Left kidney (tissue), 2 donors: ENCODE measurements around the gene SEC14L6. TPM values are rescaled to one million over a fixed set of nuclear protein-coding genes. Genes with fewer than 3 reads are reported as not detected.

ENCODE experiments used
- DNase-seq: peaks from one replicate; pipeline ENCODE4 v3.0.0-alpha.2; 2013
- polyA plus RNA-seq: library from polyadenylated mRNA; unstranded; fragments of 120-200 nt; gene quantifications from one replicate; pipeline ENCODE4 v1.2.1, GENCODE V29; 2013; ENCODE audit not compliant: insufficient read length

SEC14L6 gene
- polyA plus RNA-seq, 1 donor = 11.4 TPM

DNA sequence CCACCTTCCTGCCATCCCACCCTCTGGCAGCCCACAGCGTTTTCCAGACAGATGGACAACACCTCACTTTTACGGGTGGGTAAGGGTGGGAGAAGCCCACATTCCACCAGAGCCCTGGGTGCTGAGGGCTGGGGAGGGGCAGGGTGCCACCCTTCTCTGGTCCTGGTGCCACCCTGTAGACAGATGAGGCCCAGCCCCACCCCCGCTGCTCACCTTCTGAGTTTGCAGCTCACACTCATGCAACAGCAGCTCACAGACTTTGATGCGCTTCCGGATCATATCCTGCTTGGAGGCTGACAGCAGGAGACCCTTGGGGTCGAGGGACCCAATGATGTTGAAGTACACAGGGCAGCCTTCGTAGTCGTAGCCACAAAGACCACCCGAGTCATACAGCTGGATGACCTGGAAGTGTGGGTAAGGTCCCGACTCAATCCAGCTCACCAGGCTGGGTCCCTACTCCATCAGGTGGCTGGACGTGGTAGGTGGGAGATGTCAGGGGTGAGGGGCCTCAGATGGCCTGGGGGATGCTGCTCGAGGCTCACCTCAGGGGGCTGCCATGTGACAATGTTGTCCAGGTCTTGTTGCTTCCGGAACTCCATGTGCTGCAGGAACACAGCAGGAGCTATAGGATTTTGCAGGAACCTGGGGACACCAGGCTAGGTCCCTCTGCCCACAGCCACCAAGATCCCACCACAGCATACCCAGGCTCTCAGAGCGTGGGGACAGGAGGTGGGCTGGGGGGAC is 51.3 kb downstream of the SEC14L6 start:
- DNase-seq = no peak

DNA sequence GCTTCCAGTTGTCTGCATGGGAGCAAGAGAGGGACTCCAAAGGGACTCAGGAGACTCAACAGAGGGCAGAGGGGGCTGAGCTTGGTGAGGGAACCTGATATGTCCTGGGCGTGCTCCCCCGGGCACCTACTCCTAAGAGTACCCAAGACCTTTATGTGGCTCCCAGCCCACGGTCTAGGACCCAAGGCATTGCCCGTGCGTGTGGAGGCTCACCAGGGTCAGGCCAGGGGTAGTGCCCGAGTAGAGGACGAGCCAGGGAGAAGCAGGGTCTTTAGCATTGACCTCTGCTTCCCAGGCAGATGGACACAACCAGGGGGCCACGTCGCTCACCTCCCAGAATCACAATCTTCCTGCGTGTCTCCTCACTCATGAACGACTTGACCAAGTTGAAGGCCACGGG is 54.4 kb downstream of the SEC14L6 start:
- no peak for DNase-seq

DNA sequence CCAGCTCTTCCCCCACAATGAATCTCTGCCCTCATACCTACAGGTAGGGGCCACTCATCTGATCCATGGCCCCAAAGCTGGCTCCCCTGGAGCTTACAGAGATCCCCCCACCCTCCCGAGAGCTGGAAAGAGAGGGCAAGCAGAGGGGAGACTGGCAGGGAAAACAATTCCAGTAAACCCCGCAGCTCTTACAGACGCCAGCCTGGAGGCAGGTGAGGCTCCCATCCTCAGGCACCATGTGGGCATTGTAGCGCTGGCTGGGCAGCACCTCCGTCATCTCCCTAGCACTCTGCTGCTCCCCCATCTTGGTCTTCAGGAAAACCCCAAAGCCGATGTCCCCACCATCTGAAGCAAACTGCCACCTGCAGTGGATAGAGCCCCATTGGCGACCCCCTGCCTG is 55.2 kb downstream of the SEC14L6 start:
- DNase-seq = no peak

DNA sequence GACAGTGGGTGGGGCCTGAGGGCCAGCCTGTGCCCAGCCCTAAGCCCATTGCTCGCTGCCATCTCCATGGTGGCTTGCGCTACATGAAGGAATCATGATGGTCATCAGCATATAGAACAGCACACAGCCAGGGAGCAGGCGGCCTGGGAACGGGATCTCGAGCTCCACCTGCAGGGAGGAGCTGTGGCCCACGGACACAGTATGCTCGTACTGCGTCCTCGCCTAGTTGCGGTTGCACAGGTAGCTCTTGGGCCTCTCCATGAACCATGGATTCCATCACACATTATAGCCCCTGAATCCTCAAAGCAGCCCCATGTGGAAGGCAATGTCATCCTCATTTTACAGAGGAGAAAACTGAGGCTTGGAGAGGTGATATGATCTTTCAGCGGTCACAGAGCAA is 56.1 kb downstream of the SEC14L6 start:
- DNase-seq = no peak

DNA sequence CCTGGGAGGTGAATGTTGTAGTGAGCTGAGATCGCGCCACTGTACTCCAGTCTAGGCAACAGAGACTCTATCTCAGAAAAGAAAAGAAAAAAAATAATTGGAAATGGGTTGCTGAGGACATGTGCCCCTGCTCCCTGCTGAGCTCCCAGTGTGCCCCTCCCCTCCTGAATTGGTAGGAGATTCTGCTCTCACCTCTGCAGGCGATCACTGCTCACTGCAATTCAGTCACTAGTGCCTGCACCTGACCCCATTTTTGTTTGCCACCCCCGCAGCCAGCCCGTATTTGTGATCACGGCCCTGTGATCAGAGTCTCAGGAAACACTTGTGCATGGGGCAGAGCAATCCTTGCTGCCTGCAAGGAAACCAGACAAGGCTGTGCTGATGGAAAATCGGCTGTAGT is 58.4 kb downstream of the SEC14L6 start:
- DNase-seq = no peak

DNA sequence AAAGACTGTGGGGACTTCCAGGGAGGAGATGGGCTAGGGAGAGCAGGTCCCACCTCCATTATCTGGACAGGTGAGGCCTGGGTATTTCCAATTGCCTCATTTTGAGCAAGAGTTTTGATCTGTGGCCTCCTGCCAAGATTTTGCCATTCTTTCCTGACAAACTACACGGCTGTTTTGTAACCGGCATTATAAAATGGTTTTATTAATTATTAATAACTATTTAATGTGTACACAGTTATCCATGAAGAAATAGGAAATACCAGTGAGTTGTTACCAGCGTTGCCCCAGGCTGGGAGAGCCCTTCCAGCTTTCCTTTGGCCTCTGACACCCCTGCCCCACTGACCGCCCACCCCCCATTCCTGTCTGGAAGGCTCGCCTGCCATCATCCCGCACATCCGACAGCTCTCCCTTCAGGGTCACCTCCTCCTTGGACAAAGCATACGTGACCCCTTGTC is 59.9 kb downstream of the SEC14L6 start:
- peak; percentile 8 for DNase-seq

DNA sequence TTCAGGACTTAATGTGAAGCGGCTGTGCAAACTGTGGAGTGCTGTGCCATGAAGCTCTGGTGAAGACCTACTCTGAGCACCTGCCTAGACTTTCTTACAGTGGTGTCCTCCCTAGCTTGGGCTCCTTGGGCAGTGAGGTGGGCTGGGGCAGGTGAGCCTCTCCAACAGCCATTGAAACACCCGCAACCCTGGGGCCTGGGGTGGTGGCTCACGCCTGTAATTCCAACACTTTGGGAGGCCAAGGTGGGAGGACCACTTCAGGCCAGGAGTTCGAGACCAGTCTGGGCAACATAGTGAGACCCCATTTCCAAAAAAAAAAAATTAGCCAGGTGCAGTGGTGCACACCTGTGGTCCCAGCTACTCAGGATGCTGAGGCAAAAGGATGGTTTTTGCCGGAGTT is 60.4 kb downstream of the SEC14L6 start:
- DNase-seq = no peak

DNA sequence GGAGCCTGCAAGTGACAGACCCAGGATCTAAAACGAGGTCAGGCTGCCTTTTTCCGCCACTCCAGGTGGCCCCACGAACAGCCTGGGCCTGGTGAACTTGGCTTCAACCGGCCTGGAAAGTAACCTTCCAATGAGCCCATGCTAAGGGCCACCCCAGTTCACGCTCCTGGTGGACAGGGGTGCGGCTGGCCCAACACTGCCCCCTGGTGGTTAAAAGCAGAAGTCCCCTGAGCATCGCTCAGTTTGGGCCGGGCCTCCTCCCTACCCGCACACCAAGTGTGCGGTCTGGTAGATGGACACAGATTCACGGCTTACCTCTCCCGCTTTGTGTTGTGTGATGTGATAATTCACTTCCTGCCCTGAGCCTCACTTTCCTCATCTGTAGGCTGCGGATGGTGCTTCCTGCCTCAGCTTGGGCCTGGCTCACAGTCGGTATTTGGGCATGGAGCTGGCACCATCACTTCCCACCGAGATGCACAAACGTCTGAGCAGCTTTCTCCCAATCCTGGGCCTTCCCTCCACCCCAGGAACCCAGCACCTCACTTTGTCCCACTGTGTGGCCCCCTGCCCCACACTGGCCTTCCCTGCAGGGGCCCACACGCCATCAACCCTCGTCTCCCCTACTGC is 61.1 kb downstream of the SEC14L6 start:
- DNase-seq = peak; percentile 30

DNA sequence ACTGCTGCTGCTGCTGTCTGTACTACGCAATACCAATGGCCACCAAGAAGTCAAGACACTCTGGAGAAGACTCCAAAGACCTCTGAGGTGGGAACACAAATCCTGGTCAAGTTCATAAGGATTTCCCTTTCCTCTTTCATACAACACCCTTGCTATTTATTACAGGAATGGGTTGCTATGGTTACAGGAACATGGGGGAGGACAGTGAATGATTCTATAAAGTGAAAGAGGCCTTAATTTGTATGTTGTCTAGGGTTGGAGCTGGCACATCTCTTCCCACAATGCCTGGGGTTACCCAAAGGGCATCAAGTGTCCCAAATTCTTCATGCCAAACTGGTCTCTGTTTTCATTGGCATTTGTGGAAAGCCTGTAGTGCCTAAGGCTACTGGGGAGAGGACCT is 63.4 kb downstream of the SEC14L6 start:
- no peak for DNase-seq

DNA sequence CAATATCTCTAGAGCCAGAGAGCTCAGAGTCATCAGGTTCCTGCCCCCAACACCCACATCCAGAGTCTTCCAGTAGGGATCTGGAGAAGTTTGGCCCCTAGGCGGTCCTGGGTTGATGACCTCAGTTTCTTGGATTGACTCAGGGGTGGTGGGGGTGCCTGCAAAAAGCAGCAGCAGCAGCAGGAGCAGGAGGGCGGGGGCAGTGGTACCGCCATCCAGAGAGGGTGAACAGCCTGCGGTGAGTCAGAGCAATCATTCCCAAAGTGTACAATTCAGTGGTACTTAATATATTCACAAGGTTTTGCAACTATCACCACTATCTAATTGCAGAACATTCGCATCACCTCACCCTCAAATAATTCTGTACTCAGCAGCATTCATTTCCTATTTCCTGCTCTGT is 64.8 kb downstream of the SEC14L6 start:
- no peak for DNase-seq

DNA sequence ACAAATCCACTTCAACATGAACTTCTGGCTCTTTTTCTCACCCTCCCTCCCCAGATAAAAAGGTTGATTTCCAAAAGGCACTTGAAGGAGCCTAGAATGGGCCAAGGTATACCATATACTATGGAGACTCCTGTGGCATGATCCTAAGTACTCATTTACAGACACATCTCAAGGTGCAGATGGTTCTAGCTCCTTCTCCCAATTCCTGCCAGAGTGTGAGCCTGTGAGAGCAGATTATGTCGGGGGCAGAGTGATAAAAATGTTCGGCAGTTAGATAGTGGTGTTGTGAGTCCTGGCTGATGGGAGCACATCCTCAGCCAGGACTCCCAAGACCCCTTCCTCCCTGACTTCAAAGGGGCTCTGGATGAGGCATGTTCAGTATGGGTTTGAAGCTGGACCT is 66.6 kb downstream of the SEC14L6 start:
- DNase-seq = no peak

DNA sequence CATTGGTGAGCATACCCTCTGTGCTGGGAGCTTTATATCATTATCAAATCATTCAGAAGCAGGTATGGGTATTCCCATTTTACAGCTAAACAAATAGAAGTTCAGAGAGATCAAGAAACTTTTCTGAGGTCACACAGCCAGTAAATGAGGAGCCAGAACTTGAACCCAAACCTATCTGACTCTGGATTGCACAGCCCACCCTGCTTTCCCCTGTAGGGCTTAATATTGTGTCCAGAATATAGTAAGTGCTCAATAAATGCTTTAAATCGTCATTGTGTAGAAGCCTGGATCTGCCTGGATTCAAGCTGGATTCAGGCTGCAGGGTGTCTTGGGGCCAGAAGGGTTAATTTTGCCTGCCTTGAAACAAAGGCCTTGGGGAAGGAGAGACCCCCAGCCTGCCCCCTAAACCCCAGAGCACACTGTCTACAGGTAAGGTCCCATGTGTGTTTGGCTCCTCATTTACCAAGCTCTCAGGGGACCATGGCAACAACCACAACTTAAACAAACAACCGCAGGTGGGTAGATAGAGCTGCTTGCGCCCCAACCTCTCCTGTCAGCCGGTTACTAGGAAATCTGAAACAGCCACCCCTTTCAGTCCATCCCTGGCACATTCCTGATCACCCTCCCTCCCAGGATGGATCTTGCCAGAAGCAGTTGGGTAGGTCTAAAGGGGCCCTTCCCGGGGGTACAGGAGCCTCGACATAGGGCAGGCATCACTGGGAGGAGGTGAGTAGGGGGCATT is 71.7 kb downstream of the SEC14L6 start:
- DNase-seq = no peak

DNA sequence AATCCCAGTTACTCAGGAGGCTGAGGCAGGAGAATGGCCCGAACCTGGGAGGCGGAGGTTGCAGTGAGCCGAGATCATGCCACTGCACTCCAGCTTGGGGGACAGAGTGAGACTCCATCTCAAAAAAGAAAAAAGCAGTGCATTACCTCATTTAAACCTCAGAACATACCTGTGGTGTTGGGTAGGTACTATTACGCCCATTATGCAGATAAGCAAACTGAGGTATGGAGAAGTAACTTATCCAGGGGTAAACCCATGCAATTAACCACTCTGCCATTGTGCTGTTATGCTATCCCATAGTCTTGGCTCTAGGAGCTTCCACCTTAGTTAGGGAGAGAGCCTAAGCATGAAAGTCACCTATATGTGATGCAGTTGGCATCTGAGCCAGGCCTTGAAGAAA is 72.4 kb downstream of the SEC14L6 start:
- no peak for DNase-seq

DNA sequence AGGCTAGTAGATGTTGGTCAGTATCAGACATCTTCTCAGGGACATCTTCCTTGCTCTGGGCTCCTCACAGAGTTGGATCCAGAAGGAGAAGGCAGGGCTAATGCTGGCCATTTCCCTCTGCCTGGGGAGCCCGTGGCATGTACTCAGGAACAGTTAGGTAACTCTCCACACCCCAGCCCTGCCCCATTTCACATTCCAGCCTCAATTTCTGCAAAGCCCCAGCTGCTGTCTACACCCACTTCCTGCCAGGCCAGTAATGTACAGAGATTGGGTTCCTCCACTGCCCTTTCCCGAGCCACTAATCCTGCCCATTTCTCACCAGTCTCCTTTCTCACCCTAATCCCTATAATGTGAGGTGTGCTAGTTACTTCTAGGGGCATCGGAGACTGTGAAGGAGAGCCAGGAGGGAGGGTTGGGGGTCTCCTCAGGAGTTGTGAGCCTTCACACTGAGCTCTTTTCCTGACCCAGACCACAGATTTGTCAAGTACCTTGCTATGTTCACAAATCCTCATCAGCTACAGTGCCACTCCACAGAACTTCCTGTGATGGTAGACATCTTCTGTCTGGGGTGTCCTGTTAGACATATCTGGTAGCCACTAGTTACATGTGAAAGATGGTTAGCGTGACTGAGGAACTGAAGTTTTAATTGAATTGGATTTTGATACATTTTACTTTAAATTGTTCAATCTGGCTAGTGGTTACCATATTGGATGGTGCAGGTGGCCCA is 73.4 kb downstream of the SEC14L6 start:
- DNase-seq = no peak

Other genes starting within 250 kb of the SEC14L6 start
- 12.9 TPM for gene TBC1D10A, start 219.8 kb downstream of the SEC14L6 start, polyA plus RNA-seq
- 134 TPM for gene SF3A1, start 189.8 kb downstream of the SEC14L6 start, polyA plus RNA-seq
- 5.5 TPM for gene CCDC157, start 189.7 kb downstream of the SEC14L6 start, polyA plus RNA-seq
- gene RNF215, start 159.3 kb downstream of the SEC14L6 start, polyA plus RNA-seq = 22.2 TPM
- 7.0 TPM for gene SEC14L2, start 149.7 kb downstream of the SEC14L6 start, polyA plus RNA-seq
- gene MTFP1, start 121.0 kb downstream of the SEC14L6 start, polyA plus RNA-seq = 7.8 TPM
- gene SEC14L3, start 74.7 kb downstream of the SEC14L6 start, polyA plus RNA-seq = not detected
- 1.1 TPM for gene SEC14L4, start 41.0 kb downstream of the SEC14L6 start, polyA plus RNA-seq
- gene GAL3ST1, start 27.9 kb upstream of the SEC14L6 start, polyA plus RNA-seq = 23.8 TPM
- gene PES1, start 45.2 kb upstream of the SEC14L6 start, polyA plus RNA-seq = 73.1 TPM
- gene TCN2, start 60.4 kb upstream of the SEC14L6 start, polyA plus RNA-seq = 65.2 TPM
- 1.3 TPM for gene SLC35E4, start 89.0 kb upstream of the SEC14L6 start, polyA plus RNA-seq
- gene DUSP18, start 121.1 kb upstream of the SEC14L6 start, polyA plus RNA-seq = 10.3 TPM
- 5.5 TPM for gene OSBP2, start 148.1 kb upstream of the SEC14L6 start, polyA plus RNA-seq